Memory B cell (primary cell): ENCODE data around the gene GRIN2A.

ENCODE experiments used
- ATAC-seq: fragments of 150-1000 bp; cut with Tn5 transposase; 2 replicates; pipeline ENCODE4 v1.10.0; 2021; ENCODE audit warnings: low read depth, mild to moderate bottlenecking, moderate library complexity
- DNase-seq, 2 donors: peaks; one replicate each; pipeline ENCODE4 v3.0.0; 2022; ENCODE audit warnings: low spot score in 2 of 2
- H3K27ac Mint-ChIP-seq: one replicate; pipeline ENCODE4 v1.8.0; 2022; ENCODE audit warnings: mild to moderate bottlenecking, moderate library complexity, mixed read lengths
- H3K27me3 Mint-ChIP-seq: one replicate; pipeline ENCODE4 v1.8.0; 2022; ENCODE audit warnings: mixed read lengths
- H3K36me3 Mint-ChIP-seq: one replicate; pipeline ENCODE4 v1.8.0; 2022; ENCODE audit warnings: mild to moderate bottlenecking, mixed read lengths
- H3K4me1 Mint-ChIP-seq: one replicate; pipeline ENCODE4 v1.8.0; 2022; ENCODE audit warnings: mixed read lengths
- H3K4me3 Mint-ChIP-seq: one replicate; pipeline ENCODE4 v1.8.0; 2022; ENCODE audit warnings: mild to moderate bottlenecking, moderate library complexity, mixed read lengths
- H3K9me3 Mint-ChIP-seq: one replicate; pipeline ENCODE4 v1.8.0; 2022; ENCODE audit warnings: mixed read lengths

The GRIN2A gene

GRCh38 chr16:9801651-9802050, 380.6 kb downstream of the GRIN2A start:
- H3K27ac Mint-ChIP-seq: no peak overlapping the region
- no peaks in the 10 kb centered on the region for H3K27me3 Mint-ChIP-seq
- H3K4me1 Mint-ChIP-seq: no peaks in the 10 kb centered on the region
- DNase-seq: no peak
- ATAC-seq: no peak
- no peaks in the 10 kb centered on the region for H3K36me3 Mint-ChIP-seq
- H3K4me3 Mint-ChIP-seq: no peak overlapping the region
- H3K9me3 Mint-ChIP-seq: peaks cover 4% of the 10 kb centered on the region

DNA sequence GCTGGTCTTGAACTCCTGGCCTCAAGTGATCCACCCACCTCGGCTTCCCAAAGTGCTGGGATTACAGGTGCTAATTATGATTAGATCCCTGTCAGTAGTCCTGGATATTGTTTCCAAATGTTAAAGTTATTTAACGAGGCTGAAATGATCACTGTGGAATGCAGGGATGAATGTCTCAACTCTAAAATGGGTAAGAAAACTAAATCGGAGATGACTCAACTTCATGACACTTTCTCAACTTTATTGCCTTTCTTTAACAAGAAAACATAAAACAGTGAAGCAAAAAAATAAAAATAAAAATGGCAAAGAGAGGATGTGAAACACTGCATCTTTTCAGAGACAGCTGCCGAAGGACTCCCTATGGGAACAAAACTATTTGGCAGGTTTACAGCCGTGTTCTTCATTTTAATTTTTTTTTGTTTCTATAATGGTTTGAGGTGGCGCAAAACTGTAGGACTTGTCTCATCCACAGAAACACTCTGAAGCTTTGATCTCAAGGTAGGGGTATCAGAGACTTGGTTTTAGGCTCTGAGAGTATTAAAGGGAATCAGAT, 382.0 kb downstream of the GRIN2A start:
- DNase-seq: no peak
- Mint-ChIP-seq H3K27me3 (no peaks in the 10 kb centered on the region), H3K27ac (no peak overlapping the region), H3K4me3 (no peak overlapping the region), H3K9me3 (no peaks in the 10 kb centered on the region), H3K4me1 (no peaks in the 10 kb centered on the region), H3K36me3 (no peaks in the 10 kb centered on the region)
- ATAC-seq: no peak

- Mint-ChIP-seq H3K4me1 (no peaks in the 10 kb centered on the region), H3K27me3 (no peaks in the 10 kb centered on the region), H3K27ac (no peak overlapping the region), H3K36me3 (no peaks in the 10 kb centered on the region), H3K4me3 (no peak overlapping the region), H3K9me3 (peaks cover 3% of the 10 kb centered on the region)
- DNase-seq: no peak
- ATAC-seq: no peak
Measured at GRCh38 chr16:9798952-9799580, 383.2 kb downstream of the GRIN2A start.

- Mint-ChIP-seq H3K27me3 (no peaks in the 10 kb centered on the region), H3K4me3 (no peak overlapping the region), H3K27ac (no peak overlapping the region), H3K36me3 (no peaks in the 10 kb centered on the region), H3K4me1 (no peaks in the 10 kb centered on the region), H3K9me3 (peaks cover 3% of the 10 kb centered on the region)
- ATAC-seq: no peak
- no peak for DNase-seq
Measured at GRCh38 chr16:9798474-9798873, 383.8 kb downstream of the GRIN2A start.

- DNase-seq: no peak
- peaks cover 3% of the 10 kb centered on the region for H3K9me3 Mint-ChIP-seq
- no peak overlapping the region for H3K27ac Mint-ChIP-seq
Measured at GRCh38 chr16:9797306-9797705, 384.9 kb downstream of the GRIN2A start.

GRCh38 chr16:9793623-9794022, 388.6 kb downstream of the GRIN2A start:
- Mint-ChIP-seq H3K27ac (no peak overlapping the region), H3K9me3 (peaks cover 3% of the 10 kb centered on the region), H3K36me3 (no peaks in the 10 kb centered on the region), H3K27me3 (peaks cover 4% of the 10 kb centered on the region), H3K4me1 (no peaks in the 10 kb centered on the region), H3K4me3 (no peak overlapping the region)
- no peak for DNase-seq
- ATAC-seq: no peak

More at GRCh38 chr16:9797306-9797705, 384.9 kb downstream of the GRIN2A start:
- H3K27me3 Mint-ChIP-seq: no peaks in the 10 kb centered on the region
- no peaks in the 10 kb centered on the region for H3K4me1 Mint-ChIP-seq
- H3K4me3 Mint-ChIP-seq: no peak overlapping the region
- ATAC-seq: no peak
- no peaks in the 10 kb centered on the region for H3K36me3 Mint-ChIP-seq

DNA sequence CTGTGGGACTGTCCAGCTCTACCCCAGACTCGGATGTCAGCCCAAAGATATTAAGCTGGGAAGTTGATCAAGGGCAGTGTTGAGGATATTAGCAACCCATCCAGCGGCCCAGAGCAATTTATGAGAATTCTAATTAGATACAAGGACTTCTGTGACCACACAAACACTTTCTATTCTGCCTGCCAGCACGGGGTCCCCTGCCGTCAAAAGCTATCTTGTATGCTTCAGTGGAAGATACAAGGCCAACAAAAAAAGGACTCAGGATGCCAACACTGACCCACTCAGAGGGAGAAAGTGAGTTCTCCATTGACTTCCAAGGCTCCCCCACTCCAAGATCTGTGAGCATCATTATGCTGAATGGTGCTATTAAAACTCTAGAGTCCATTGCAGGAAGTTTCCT, 390.7 kb downstream of the GRIN2A start:
- Mint-ChIP-seq H3K27me3 (peaks cover 4% of the 10 kb centered on the region), H3K4me1 (no peaks in the 10 kb centered on the region), H3K9me3 (peaks cover 3% of the 10 kb centered on the region), H3K27ac (no peak overlapping the region), H3K4me3 (no peak overlapping the region), H3K36me3 (no peaks in the 10 kb centered on the region)
- ATAC-seq (no peak), DNase-seq (no peak)

- Mint-ChIP-seq H3K36me3 (no peaks in the 10 kb centered on the region), H3K4me1 (no peaks in the 10 kb centered on the region), H3K27me3 (peaks cover 4% of the 10 kb centered on the region), H3K4me3 (no peak overlapping the region), H3K27ac (no peak overlapping the region), H3K9me3 (peaks cover 3% of the 10 kb centered on the region)
- no peak for ATAC-seq
- DNase-seq: no peak
Measured at GRCh38 chr16:9790199-9790598, 392.0 kb downstream of the GRIN2A start.

- Mint-ChIP-seq H3K27ac (no peak overlapping the region), H3K9me3 (peaks cover 2% of the 10 kb centered on the region), H3K27me3 (peaks cover 4% of the 10 kb centered on the region), H3K36me3 (no peaks in the 10 kb centered on the region), H3K4me1 (no peaks in the 10 kb centered on the region), H3K4me3 (no peak overlapping the region)
- ATAC-seq: no peak
- DNase-seq: no peak
Measured at GRCh38 chr16:9787717-9788116, 394.5 kb downstream of the GRIN2A start.

DNA sequence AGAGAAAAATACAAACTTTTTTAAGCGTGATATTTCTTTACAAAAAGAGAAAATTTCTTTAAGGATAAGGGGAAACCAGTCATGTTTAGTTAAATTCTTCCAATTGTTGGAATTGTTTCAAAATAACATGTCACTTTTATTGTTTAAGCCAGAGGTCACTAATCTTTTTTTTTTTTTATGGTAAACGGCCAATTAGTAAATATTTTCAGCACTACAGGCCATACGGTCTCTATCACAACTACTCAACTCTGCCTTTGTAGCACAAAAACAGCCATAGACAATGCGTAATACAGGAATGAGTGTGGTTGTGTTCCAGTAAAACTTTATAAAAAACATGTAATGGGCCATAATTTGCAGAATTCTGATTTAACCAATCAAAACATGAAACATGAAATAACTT, 401.4 kb downstream of the GRIN2A start:
- Mint-ChIP-seq H3K4me1 (no peaks in the 10 kb centered on the region), H3K27ac (no peak overlapping the region), H3K9me3 (peaks cover 2% of the 10 kb centered on the region), H3K36me3 (no peaks in the 10 kb centered on the region), H3K4me3 (no peak overlapping the region), H3K27me3 (peaks cover 3% of the 10 kb centered on the region)
- ATAC-seq (no peak), DNase-seq (no peak)

DNA sequence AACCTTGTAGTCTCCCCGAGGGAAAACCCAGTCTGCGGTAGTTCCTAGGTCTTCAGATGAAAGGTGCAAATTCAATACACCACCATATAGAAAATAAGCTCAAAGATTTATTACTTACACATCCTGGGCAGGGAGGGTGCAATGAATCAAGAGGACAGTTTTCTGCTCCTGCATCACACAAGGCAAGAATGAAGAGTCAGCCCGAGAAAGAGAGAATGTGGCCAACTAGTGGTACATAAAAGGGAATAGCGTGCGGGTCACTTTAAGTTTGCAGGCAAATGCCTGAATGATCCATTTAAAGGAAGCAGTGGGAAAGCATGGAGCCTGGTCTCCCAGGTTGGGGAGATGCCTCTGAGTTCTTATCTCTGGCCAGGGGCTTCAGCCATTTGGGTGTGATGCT, 403.4 kb downstream of the GRIN2A start:
- Mint-ChIP-seq H3K4me3 (no peak overlapping the region), H3K9me3 (peaks cover 2% of the 10 kb centered on the region), H3K4me1 (no peaks in the 10 kb centered on the region), H3K27ac (no peak overlapping the region), H3K36me3 (no peaks in the 10 kb centered on the region), H3K27me3 (peaks cover 5% of the 10 kb centered on the region)
- ATAC-seq: no peak
- no peak for DNase-seq

- DNase-seq (no peak), ATAC-seq (no peak)
- no peaks in the 10 kb centered on the region for H3K4me1 Mint-ChIP-seq
- H3K27ac Mint-ChIP-seq: no peak overlapping the region
- no peaks in the 10 kb centered on the region for H3K36me3 Mint-ChIP-seq
- peaks cover 7% of the 10 kb centered on the region for H3K27me3 Mint-ChIP-seq
- no peaks in the 10 kb centered on the region for H3K9me3 Mint-ChIP-seq
- no peak overlapping the region for H3K4me3 Mint-ChIP-seq
Measured at GRCh38 chr16:9775998-9776397, 406.2 kb downstream of the GRIN2A start.

DNA sequence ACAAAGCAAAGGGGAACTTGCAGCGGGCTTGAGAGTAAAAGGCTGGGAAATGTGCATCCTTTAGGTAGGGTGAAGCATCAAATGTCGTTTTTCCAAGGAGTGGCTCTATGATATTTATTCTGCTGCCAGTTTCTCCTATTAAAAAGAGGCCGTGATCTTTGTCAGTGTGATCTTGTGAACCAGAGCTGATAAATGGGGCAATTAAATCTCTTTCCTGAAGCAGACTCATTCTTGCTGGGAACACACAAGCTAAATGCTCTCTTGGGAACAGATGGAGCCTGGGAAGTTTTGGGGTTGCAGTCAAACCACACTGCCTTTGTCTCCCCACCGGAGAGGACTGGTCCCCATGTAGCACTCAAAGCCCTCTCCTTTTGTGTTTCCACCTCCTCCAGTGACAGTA, 408.9 kb downstream of the GRIN2A start:
- no peaks in the 10 kb centered on the region for H3K9me3 Mint-ChIP-seq
- no peak overlapping the region for H3K4me3 Mint-ChIP-seq
- no peaks in the 10 kb centered on the region for H3K36me3 Mint-ChIP-seq
- no peak for ATAC-seq
- no peak for DNase-seq
- H3K27me3 Mint-ChIP-seq: peaks cover 4% of the 10 kb centered on the region
- no peak overlapping the region for H3K27ac Mint-ChIP-seq
- no peaks in the 10 kb centered on the region for H3K4me1 Mint-ChIP-seq

DNA sequence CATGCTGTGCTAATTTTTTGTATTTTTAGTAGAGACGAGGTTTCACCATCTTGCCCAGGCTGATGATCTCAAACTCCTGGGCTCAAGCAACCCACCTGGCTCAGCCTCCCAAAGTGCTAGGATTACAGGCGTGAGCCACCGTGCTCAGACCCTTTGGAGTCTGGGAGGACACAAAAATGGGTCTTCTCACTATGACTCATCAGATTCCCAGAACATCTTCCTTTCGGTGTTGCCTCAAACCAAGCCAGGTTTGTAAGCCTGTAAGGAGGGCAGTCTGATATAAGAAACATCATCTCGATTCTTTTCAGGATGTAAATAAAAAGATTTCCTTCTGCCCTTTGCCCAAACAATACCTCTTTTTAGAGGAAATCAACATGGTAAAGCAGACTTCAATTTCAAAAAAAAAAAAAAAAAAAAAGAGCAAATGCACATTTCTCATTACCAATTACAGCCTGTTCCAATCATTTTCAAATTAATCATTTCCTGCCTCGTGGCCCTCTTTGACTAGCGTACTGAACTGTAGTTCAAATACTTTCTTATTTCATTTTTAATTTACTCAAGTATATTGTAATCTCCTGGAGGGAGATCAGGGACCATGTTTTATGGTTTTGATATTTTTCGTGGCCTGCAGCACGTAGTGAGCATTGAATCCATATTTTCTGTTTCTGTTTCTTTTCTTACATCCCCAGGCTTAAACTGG, 409.6 kb downstream of the GRIN2A start:
- Mint-ChIP-seq H3K27ac (no peak overlapping the region), H3K4me1 (no peaks in the 10 kb centered on the region), H3K4me3 (no peak overlapping the region), H3K9me3 (no peaks in the 10 kb centered on the region), H3K27me3 (peaks cover 4% of the 10 kb centered on the region), H3K36me3 (no peaks in the 10 kb centered on the region)
- DNase-seq (no peak), ATAC-seq (no peak)

DNA sequence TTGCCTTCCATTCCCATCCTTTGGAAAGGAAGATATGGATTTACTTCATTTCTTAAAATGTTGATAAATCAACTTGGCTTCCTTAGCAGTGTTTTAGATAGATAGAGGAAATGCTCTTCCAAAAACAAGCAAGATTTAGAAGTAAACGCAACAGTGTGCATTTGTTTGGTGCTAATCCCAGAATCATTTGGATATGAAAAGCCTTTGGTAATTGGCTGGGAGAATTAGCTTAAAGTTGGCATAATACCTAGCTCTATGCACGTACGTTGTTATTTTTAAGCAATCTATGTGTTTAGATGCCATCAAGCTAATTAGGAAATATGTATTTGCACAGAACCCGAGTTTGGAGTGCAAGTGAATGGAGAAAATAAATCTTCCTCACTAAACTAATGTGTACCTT, 415.3 kb downstream of the GRIN2A start:
- Mint-ChIP-seq H3K4me1 (no peaks in the 10 kb centered on the region), H3K27me3 (no peaks in the 10 kb centered on the region), H3K36me3 (no peaks in the 10 kb centered on the region), H3K4me3 (no peak overlapping the region), H3K27ac (no peak overlapping the region), H3K9me3 (peaks cover 1% of the 10 kb centered on the region)
- ATAC-seq: no peak
- no peak for DNase-seq
